Measurements from ENCODE around the gene MTERF2.

GRCh38 chr12:106962286-106962685 is 24.7 kb downstream of the MTERF2 start:
- TF ChIP-seq CTCF (IDR thresholded peaks at IDR 0.05) (no peak), POLR2A (IDR thresholded peaks at IDR 0.05) (no peak)

Measured in thyroid gland (tissue), 4 donors.